GM21367 (cell line): Measurements from ENCODE around the gene FLRT1.

Experiments
- ATAC-seq: cut with Tn5 transposase; IDR thresholded peaks from one replicate; pipeline ENCODE4 v1.9.1; 2021; ENCODE audit not compliant: unreplicated experiment

Gene FLRT1

DNA sequence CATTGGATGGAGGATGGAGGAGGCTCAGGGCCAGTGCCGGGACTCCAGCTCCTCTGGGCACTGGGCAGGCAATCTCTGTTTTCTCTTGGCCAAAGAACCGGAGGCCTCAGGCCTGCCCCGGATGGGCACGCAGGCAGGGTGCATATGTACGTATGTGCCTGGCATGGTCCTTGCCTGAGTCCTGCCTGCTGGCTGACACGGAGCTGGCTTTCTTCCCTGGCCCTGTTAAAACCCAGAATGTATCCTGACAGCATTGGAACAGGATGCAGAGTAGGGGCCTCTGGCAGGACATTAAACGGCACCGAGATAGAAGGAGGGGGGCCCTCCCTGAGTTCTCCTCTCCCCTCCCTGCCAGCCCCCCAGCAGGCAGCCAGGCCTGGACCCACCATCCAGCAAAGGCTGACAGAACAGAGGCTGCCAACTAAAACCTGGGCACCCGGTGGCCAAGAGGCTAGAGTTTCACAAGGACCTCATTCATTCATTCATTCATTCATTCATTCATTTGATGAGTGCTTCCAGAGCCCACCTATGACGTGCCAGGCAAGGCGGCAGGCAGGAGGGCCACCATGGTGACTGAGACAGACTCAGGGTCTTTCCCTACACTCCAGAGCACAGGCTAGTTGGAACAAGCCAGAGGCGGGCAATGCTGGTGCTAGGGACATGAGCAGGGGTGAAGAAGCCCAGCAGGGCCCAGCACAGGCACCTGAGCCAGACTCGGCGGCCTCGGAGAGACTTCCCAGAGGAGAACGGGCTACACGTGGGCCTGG is 28.8 kb downstream of the FLRT1 start:
- no peak for ATAC-seq

DNA sequence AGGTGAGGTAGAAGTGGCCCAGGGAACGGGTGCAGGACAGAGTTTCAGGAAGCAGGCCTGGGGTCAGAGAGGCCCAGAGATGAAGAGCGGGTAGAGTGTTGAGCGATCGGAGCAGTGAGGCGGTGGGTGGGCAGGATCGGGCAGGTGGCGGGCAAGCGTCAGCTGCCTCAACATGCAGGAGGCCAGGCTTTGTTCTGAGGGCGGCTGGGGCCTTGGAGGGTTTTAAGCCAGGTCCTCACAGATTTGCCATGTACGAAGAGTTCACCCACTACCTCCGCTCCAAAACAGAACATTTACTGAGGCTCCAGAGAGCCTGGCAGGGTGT is 29.4 kb downstream of the FLRT1 start:
- no peak for ATAC-seq

DNA sequence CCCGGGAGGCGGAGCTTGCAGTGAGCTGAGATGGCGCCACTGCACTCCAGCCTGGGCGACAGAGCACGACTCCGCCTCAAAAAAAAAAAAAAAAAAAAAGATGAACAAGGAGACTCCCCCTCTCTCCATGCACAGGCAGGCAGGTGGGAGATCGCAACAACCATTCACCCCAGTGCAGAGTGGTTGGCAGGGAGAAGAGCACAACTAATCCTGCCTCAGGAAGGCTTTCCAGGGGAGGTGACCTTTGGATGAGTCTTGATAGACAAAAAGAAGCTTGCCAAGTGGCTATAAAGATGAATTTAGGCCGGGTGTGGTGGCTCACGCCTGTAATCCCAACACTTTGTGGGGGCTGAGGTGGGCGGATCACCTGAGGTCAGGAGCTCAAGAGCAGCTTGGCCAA is 30.0 kb downstream of the FLRT1 start:
- ATAC-seq, result no peak

DNA sequence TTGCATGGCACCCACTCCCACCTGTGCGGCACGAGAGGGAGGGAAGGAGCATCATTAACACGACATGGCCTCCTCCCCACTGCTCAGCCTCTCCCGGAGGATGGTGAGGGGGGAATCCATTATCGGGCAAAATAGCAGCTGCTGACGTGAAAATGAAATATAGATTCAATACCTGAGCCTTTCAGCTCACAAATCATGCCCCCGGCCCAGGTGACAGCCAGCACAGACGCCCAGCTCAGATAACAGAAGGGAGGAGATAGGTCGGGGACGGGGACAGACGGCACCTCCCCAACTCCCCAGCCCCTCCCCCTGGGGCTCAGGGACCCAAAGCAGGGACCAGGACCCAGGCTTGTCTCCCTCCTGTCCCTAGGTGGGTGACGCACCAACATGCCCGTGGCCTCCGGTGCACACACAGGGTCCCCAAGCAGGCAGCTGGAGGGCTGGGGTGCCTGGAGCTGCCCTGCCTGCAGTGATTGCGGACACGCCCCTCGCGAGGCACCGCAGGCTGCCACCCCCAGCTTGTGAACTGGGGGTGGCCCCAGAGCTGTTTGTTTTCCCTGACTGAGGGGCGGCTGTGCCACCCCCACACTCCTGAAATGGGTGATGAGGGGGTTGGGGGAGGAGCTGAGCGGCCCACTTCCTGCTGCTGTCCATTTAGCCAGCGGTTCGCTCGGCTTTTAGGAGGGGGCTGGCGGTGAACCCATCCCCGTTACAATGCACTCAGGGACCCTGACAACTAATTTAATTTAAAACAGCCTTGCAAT is 31.7 kb downstream of the FLRT1 start:
- ATAC-seq, result no peak

DNA sequence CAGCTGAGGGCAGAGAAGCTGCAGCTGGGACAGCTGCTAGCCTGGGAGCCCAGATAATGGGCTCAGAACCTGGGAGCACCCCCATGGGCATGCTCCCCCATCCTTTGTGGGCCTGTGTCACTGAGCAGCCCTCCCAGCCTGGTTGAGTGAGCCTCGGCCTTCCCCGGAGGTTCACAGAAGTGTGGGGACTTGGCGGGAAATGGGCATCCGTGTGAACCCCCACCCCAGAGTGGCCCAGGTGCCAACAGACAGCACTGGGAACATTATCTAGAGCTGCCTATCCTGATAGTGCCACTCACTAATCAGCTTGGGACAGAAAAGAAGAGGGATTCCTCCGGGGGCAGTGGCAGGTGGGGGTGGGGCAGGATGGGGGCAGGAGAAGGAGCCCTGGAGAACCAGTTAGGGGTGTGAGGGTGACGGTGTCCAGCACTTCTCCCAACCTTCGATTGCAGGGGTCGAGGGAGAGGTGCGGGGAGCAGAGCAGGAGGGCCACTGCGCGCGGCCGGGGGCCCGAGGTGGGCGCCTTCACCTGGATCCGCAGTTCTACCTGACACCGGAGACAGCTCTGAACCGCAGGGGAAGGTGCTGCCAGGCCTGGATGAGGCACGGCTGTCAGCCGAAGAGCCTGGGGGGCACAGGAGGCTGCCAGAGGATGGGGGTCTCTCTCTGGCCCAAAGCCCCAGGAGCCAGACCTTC is 33.1 kb downstream of the FLRT1 start:
- no peak for ATAC-seq

DNA sequence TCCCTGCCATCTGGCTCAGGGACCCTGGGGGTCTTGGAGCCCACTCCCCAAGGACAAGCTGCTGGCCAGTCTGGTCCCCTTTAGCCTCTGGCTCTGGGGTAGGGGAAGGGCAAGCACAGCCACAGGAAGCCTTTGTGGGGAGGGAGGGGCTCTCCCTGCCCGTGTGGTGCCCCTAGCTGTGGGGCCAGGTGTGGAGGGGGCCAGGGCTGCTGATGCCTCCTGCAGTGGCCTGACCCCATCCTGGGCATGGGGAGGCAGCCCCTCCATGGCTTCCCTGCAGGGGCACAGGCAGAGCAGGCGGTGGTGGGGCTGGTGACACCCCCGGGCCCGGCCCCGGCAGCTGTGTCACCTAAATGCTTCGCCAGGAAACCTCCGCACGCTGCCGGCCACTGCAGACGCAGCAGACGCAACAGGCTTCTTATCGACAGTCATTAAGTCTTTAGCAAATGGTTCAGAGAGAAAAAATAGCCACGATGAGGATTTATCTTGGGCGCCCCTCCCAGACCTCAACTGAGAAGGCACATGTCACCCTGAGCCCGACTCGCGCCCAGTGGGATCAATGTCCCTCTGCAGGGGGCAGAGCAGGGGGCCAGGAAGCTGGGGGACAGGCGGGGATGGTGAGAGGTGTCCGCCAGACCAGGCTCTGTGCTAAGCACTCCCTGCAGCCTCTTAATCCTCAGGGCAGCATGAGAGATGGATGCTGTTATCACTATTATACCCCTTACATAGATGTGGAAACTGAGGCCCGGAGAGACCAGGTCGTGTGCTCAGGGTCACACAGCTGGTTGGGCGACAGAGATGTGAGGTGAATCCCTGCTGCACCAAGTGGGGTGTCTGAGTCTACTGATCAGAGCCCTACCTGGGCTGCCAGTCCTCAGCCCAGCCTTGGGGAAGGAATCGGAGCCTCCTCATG is 33.9 kb downstream of the FLRT1 start:
- no peak for ATAC-seq

DNA sequence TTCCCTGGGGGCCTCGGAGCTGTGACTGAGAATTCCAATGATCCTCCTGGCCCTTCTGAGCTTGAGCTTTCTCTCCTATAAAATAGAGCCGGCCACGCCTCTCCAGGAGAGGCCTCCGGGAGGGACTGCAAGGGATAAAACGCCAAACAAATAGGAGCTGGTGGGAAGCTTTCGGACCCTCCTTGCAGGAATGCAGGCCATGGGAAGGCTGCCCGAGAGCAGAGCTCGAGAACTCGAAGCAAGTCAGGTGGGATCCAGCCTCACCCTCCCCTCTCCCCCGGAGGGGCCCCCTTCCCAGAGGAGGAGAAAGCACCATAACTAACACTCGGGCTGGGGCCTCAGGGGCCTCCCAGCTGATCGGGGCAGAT is 34.6 kb downstream of the FLRT1 start:
- no peak for ATAC-seq

DNA sequence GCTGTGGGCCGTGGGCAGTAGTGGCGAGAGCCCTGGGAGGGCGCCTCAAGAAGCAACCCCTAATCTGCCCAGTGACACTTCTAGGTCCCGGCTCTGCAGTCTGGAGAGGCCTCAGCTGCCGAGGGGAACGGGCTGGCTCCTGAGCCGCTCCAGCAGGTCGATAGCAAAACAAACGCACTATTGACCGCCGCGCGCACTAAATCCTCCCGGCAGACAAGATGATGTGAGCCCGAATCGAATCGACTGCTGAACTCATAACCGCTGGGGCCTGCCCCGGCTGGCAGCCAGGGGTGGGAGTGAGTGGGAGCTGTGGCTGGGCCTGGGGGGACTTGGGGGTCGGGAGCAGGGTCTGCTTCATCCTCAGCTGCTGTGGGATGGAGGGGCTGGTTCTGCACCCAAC is 36.1 kb downstream of the FLRT1 start:
- no peak for ATAC-seq

DNA sequence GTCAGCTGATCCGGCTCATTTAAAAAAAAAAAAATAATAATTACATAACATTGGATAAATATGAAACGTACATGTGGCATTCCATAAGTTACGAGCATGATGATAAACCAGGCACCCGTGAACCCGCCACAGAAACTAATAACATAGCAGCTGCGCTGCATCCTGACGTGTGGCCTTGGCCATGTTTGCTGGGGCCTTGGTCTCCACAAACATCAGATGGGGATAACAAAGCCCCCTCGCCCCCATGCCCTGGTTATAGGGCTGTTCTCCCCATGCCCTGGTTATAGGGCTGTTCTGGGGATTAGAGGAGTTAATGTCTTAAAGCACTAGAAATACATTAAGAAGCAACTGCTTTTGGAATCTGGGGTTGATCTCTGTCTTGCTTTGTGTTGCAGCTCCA is 36.7 kb downstream of the FLRT1 start:
- no peak for ATAC-seq

DNA sequence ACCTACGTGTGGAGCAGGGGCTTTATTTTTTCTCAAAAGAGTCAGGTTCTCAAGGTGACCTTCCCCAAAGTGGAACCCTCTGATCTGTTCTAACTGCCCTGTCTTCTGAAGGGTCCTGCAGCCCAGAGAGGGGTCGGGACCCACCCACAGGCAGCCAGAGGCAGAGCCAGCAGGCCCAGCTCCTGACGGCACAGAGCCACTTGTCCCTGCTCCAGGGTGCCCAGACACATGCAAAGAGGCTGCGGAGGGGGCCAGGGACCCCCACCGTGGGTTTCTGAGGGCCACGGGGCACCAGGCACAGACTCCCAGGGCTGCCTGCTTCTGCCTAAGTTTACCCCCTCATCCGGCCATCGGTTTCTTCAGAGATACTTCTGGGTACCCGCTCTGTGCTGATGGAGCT is 37.1 kb downstream of the FLRT1 start:
- ATAC-seq, result no peak

DNA sequence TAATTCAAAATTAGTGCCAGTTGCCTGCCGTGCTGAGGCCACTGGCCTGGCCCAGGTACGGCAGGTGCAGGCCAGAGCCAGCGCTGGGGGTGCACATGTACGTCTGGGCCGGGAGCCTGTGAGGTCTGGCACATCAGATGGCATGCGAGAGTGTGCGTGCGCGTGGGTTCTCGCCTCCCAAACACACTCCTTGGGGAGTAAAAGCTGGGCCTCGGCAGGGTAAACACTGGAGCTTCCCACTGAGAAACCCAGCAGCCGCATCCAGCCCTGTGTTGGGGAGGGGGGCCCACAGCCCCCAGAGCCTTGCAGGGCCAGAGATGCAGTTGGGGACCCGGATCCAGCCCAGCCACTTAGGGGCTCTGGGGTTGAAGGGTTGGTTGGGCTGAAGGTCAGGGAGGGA is 37.8 kb downstream of the FLRT1 start:
- no peak for ATAC-seq

DNA sequence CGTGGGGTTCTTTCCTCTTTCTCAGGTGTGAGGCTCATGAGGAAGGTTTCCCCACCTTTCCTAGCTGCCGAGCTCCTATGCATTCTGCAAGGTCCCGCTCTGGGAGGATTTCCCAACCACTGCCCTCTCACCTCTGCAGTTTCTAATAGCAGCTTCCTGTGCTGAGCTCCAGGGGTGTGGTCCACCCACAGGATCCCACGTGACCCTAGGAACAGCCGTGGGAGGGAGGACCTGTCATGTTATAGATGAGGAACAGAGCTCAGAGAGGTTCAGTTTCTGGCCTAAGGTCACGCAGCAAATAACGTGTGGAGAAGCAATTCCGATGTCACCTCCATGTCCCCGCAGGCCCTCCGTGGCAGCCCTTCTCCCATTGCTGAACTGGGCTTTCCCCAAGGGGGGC is 38.5 kb downstream of the FLRT1 start:
- ATAC-seq, result no peak

DNA sequence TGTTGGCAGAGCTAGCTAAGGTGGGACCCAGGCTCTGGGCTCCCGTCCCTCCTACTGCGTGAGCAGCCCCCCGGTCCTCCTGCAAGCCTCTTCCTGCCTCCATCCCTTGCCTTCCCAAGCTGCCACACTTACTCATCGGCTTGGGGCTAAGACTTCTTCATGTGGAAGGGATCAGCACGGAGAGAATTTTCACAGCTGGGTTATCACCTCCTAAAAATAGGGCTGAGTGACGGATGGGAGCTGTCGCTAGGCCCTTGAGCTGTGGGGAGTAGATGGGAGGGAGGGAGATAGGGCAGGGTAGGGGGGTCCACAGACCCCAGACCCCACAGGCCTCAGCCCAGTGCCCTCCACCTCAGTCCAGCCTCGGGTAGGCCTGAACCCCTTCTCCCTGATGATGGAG is 41.0 kb downstream of the FLRT1 start:
- no peak for ATAC-seq

DNA sequence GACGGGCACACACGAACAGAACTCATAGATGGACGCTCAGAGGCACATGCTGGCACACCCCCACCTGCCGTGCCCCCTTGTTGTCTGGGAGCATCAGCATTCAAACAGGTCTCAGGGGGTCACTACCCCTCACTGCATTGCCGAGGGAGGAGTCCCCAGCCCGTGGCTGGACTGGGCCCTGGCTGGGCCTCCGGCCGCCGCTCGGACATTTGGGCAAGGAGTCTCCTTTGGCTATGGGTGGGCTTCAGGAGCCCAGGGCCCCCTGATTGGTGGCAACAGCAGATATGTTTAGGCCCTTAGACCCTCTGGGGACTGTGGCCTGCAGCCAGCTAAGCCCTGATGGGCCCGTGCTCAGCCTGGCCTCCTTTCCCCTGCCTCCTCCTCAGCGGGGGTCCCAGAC is 41.9 kb downstream of the FLRT1 start:
- no peak for ATAC-seq

DNA sequence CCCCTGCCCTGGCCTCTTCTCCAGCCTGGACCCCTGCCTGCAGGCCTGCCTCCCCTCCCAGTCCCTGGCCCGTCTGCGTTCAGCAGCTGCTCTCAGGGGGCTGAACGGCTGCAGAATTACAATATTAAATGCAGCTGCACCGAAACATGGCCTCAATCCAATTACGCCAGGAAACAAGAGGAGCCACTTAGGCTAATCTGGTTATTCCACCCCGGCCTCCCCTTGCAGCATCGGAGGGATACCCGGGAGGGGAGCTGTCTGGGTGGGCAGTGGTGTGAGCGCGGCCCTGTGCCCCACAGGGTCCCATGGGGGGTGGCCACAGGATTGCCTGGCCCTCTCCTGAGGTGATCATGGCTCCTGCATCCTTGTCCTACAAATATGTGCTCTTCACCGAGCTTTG is 42.6 kb downstream of the FLRT1 start:
- no peak for ATAC-seq

DNA sequence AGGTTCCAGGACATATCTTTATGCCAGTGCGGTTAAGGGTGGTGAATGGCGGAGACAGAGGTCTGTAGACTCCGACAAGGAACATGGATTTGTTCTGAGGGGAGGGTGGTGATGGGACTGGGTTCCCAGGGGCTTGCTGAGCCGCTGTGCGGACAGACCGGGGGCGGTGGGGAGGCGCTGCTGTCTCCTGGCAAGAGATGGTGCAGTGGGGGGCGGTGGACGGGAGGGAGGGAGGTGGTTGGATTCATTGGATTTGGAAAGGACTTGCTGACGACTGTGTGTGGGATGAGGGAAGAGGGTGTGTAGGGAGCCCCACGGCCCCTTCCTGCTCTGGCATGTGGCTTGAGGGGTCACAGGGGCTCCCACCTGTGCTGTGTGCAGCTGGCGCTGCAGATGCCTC is 43.2 kb downstream of the FLRT1 start:
- no peak for ATAC-seq

DNA sequence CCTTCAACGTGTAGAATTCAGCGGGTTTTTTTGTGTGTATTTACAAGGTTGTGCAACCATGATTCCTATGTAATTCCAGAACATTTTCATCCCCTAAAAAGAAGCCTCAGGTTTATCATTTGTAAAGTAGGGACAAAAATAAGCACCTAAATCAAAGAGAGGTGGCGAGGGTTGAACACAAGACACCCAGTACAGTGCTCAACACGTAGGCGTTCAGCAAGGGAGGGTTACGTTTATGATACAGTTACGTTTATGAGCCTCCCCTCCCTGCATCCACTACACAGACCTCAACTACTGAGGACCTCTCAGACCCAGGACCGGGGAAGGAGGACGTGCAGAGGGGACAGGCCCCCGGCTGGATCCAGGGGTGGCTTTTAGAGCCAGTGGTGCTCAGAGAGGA is 44.7 kb downstream of the FLRT1 start:
- ATAC-seq, result no peak

DNA sequence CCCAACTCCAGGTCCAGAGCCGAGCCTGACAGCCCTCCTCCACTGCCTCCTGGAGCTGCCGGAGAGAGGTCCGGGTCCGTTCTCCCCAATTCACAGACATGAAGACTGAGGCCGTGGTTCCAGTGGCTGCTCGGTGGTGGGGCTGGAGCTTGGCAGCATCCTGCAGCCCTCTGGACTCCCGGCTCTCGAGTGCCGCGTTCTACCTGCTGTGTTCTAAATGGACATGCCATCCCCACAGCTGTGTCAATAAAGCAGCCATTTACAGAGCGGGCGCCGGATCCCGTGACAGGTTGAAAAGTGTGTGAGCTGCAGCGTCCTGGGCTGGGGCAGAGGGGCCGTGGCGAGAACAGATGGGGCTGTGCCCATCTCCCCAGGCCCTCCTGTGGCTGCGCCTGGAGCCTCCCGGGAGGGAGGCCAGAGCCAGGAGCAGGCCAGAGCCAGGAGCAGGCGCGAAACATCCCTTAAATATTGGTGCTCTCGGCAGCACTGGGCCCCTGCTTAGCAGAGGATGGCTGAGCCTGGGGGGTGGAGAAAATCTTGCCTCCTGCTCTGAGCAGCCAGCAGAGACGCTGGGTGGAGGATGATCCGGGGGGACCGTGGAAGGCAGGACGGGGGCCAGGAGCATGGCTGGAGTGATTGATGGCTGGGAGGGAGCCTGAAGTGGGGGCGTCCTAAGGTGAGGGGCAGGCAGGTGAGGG is 46.2 kb downstream of the FLRT1 start:
- no peak for ATAC-seq

DNA sequence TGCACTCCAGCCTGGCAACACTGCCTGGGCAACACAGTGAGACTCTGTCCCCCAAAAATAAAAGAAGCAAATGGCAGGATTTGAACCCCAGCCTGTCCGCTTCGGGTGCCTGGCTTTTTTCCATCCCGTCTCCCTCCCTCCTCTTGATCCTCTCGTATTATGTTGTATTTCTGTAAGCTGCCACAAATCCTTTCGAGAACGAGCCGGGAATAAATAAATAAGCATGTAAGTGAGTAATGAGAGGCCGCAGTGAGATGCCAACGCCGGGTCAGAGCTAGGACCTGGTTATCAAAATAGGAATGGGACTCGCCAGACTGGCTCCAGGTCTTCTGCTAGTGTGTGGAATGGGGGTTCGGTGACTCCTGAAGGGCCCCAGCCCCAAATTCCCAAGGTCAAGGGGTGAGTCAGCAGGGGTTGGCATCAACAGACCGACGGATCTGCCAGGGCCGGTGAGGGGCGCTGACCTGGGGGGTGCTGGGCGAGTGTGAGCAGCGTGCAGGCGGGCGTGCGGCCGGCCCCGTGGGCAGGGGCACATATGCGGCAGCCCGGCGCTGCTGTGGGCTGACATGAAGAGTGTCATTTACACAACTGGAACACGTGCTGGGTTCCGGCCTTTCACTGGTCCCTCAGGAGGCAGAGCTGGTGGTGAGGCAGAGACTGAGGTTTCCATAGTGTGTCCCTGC is 47.8 kb downstream of the FLRT1 start:
- ATAC-seq, result no peak
